GM18867 (cell line): ENCODE results near the gene ANOS1.
"Not testable (repeated sequence)": the region's sequence is repeated elsewhere in the genome, so short reads cannot be mapped to it uniquely, and the experiment has no call there.

ENCODE experiments used
- ATAC-seq: cut with Tn5 transposase; IDR thresholded peaks from one replicate; pipeline ENCODE4 v1.9.1; 2021; ENCODE audit warnings: mild to moderate bottlenecking, moderate library complexity; ENCODE audit not compliant: unreplicated experiment

The ANOS1 gene

DNA sequence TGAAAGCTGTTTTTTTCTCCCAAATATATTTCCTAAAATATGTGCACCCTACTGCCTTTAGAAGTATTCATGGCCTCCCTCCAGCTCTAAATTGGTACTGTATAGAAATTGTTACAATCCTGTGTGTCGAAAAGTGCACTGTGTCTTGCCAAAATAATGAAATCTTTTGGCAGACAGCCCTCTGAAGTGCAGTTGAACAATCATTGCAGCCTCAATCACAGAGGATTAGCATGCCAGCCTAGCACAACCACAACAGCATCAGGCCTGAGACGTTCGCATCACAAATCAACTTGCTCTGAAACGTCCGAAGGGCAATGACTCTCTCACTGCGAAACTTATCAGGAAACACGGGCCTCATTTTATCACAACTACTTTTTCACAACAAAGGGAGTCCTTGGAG is 99.0 kb downstream of the ANOS1 start:
- ATAC-seq, result no peak

DNA sequence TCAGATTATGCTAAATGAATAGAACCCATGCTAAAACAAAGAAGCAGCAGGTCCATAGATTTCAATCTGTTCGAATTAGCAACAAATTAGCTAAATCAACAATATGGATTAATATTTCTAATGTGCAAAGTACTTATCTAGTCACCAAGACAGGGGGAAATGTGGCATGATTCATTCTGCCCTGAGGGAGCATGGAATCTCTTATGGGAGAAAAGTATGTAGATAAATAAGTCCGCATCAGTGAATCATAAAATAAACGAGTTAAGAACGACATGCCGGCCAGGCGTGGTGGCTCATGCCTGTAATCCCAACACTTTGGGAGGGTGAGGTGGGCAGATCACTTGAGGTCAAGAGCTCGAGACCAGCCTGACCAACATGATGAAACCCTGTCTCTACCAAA is 102.1 kb downstream of the ANOS1 start:
- no peak for ATAC-seq

DNA sequence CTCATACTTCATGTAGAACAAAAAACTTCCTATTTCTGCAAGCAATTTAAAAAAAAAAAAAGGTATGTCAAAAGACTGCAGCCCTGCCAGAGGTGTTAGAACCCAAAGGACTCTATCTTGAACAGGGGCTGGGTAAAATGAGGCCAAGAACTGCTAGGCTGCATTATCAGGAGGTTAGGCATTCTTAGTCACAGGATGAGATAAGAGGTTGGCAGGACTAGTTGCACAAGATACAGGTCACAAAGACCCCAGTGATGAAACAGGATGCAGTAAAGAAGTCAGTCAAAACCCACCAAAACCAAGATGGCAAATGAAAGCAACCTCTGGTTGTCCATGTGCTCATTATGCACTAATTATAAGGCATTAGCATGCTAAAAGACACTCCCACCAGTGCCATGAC is 104.1 kb downstream of the ANOS1 start:
- no peak for ATAC-seq

DNA sequence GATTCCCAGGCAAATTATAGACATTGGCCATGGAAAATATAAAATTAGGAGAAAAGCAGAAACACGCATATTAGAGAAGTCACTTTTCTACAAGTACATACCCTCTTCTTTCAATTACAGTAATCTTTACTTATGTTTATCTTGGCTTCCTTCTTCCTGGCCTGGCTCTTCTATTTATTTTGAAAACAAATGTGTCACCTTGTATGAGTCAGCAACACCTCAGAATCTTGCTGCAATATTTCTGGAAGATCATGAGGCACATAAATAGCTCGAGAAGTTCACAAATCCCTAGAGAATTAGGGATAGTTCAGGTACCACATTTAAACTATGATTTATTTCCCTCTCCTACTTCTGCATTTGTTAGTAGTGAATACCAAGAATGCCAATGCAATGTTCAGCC is 124.6 kb downstream of the ANOS1 start:
- ATAC-seq, result no peak

DNA sequence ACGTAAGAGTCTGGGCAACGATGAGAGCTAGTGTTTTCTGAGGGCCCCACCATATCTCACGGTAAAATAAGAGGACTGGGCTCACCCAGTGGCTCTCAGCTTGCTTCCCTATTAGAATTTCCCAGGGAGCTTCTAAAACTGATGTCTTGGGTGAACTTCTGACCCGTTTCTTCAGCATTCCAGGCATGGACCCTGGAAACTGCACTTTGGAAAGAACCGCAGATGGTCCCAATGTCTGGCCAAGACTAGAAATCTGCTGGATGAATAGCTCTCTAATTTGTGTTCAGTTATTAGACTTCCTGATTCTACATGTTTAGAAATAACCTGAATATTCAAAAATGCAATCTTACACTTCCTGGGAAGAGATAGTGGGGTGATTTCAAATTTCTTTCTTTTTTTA is 127.8 kb downstream of the ANOS1 start:
- no peak for ATAC-seq

DNA sequence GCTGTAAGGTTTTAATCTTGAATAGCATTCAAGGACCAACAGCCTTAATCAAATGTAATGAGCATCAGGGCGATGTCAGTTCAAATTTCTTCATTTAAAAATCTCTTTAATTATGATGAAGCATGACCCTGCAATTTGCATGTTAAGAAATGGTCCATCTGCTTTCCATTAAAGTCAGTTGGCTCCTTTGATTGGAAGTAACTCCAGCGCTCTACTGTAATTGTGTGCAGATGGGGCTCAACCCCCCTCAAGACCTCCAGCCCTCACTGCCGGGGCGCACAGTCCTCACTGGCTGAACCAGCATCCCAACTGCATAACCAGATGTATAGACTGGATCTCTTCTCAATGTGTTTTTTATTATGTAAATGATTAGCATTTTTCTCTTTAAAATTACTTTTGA is 140.4 kb downstream of the ANOS1 start:
- ATAC-seq, result no peak

DNA sequence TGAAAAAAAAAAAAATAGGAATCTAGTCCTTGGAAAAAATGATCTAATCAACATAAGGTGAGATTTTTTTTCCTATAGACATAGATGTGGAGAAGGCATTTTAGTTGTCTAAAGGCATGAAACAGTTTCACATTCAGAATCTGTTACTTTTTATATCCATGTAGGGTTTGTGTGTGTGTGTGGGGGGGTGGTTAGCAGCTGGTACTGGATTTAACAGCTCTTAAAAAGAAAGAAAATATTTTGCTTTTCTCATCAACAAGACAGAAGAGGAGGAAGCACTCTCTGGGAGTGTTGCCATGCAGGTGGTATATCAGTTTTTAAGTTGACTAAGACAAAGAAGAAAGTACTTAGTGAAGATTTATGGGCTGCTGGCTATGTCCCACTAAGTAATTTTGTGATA is 145.0 kb downstream of the ANOS1 start:
- no peak for ATAC-seq

DNA sequence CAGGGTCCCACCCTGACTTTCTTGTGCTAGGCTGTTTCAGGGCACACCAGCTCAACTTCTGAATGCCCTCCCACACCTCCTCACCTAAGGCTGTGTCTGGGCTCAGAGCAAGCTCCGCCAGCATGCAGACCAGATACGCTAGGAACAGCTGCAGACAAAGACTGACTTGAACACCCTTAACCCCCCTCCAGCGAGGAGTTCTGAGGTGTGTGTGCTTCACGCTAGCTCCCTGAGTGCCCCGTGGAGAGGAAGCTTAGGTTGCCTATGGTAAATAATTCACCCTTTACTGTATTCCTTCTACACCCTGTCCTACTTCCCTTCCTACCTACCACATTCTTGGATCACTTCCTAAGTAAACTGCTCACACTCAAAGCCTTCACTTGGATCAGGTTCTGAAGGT is 152.3 kb downstream of the ANOS1 start:
- ATAC-seq, result no peak

DNA sequence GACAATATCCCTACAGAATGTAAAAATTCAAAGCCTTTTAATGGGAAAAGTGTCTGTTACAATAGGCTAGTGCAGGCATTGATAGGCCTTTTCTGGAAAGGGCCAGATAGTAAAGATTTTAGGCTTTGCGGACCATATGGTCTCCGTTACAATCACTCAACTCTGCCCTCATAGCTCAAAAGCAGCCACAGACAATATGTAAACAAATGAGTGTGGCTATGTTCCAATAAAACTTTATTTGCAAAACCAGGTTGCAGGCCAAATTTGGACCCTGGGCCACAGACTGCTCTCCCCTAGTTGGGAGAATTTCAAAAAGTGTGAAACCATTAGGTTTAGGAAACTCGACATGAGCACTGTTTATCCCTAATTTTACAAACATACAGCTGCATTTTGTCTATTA is 155.1 kb downstream of the ANOS1 start:
- no peak for ATAC-seq

DNA sequence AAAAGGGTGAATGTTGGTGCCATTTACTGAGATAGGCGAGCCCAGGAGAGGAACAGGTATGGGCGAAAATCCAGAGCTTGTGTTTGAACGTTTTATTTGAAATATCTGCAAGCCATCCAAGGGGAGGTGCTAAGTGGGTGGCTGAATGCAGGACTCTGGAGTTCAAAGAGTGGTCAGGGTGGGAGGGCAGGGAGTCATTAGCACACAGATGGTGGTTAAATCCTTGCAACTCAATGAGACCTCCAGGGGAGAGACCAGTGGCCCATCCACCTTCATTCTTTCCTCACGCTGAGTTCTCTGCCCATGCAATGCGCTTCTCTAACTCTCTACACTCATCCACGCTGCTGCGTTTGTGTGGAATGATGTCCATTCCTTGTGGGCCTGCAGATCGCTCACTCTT is 166.2 kb downstream of the ANOS1 start:
- no peak for ATAC-seq

DNA sequence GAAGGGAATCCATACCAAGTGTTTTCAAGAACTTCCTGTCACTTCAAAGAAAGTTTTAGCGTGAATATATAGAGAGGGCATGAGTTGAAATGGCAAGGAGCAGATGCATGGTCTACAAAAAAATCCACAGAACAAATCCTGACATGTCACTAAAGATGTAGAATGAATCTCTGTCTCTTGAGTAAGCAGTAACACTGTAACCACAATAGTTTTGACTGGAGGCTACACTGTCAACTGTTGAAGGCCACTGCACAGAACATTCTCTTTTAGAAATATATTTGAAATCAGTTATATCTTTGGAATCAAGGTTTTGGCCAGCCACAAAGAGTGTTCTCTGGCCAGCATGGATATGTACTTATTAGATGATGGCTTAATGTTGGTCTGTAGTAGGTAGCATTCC is 183.5 kb downstream of the ANOS1 start:
- no peak for ATAC-seq

DNA sequence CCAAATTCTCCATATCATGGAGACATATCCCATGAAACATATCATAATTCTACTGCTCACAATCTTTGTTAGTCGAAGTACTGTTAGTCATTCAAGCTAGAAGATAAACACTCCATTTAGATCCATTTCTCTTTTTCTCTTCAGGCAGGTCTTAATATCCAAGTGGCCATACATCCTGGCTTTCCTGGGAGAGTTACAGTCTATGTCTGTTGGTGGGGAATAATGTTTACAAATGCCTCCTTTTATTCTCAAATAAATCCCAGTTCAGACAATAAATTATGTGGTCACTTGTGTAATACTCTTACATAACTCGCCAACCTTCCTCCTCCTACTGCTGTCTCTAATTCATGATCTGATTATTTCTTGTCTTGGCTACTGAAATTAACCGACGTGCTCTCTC is 185.2 kb downstream of the ANOS1 start:
- ATAC-seq, result no peak

DNA sequence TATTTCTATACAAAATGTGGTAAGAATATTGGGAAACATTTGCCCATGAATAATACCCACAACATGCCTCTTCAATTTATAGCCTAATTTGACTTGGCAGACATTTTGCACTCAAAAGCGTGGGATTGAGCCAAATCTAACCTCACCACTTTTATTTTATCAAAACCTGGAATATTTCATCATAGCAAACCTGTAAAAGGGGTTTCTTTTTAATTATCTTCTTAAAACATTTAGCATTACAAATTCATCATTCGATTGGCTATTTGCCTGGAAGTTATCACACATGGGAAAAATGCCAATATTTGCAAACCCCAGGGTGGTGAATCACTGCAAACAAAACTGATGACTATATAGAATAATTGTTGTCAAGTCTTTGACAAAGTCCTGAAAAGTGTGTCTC is 211.1 kb downstream of the ANOS1 start:
- no peak for ATAC-seq

DNA sequence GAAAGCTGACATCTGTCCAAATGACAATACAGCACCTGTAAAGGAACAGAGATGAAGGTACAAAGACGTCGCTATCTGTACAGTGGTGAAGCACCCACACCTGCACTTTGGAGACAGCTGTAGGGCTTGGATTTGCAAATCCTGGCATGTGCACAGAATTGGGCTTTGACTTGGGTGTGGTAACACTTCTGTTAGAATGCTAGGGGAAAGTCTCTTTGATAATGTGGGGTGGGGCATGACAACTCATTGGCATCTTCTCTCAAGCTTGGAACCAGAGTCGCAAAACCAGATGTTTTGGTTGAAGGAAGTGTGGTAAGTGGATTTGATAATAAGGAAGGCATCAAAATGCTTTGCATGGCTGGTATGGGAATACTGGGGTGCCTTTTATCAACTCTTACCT is 211.8 kb downstream of the ANOS1 start:
- no peak for ATAC-seq

DNA sequence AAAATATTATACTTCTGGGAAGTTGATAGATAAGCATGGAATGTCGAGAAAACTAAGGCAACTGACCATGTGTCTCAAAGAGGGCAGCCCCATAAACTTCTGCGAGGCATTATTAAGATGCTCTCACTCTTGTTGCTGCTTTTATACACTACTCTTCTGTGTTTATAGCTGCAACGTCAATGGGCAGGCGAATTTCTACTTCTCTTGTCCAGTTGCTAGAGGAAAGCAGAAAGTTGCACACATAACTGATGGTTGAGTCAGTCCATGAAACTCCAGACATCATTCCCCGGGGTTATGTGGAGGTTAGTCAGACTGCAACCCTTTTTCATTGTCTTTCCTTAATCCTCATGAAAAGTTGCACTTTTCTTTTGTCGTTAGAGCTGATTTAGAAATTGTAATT is 227.5 kb downstream of the ANOS1 start:
- ATAC-seq, result no peak

DNA sequence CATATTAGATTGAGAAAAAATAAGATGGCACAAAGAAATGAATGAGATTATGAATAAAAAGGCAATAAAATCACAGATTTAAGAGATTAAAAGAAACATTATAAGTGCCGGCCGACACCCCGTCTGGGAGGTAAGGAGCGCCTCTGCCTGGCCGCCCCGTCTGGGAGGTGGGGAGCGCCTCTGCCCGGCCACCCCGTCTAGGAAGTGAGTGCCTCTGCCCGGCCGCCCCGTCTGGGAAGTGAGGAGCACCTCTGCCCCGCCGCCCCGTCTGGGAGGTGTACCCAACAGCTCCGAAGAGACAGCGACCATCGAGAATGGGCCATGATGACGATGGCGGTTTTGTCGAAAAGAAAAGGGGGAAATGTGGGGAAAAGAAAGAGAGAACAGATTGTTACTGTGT is 229.8 kb downstream of the ANOS1 start:
- not testable (repeated sequence) for ATAC-seq

DNA sequence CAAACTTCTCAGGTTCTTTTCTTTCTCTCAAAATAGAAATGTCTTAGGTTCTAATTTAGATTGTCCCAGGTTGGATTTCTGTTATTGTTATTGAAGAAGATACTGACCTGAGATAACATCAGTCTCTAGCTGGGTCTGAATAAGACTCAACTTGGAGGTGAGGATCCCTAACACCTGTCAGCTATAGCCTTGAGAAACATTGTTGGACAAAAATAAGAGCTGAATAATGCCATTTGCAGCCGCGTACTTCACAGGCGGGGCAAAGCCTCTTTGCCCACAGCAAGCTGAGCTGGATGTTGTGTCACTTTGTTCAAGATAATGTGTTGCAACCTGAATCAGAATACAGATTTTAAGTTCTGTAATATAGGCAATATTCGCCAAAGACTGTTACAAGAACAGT is 231.7 kb downstream of the ANOS1 start:
- no peak for ATAC-seq

DNA sequence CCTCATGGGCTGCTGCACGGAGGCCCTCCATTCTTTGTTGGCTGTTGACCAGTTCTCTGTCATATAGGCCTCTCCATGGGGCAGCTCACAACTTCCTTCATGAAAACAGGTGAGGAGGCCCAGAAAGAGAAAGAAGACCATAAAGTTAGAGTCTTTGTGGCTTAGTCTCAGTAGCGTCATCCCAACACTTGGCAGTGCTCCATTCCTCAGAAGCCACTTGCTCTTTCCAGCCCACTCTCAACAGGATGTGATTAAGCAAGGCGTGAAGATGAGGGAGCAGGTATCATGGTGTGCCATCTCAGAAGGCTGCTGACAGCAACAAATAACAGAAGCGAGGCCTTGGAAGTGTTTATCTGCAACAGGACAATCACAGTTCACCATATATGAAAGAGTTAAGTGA is 236.9 kb downstream of the ANOS1 start:
- not testable (repeated sequence) for ATAC-seq

DNA sequence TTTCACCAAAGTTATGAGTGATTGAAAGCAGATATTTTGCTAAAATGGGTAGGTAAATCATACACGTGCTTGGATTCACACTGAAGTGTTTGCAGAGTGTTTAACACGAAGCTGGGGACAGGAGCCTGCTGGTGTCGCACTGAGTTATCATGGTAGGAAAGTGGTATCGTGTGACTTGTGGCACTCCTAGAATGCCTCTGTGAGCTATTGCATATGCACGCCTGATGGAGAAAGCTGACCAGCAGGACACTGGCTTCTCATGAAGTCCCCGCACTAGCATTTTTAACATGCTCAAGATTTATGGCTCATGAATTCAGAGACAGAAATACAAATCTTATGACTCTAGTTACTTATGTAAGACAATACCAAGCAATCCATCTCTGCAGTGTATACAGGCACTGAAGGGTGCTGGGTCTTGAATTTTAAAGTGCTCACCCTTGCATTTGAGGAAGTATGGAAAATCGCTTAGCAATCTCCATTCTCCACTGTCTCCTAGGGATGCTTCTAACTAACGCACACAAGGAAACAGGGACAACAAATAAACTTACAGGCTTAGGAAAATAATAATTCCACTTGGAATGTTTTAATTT is 247.5 kb downstream of the ANOS1 start:
- ATAC-seq, result no peak
